Psoas muscle (tissue), 8 donors: ENCODE results near the gene TTC27. TPM values are rescaled to one million over a fixed set of nuclear protein-coding genes. Genes with fewer than 3 reads are reported as not detected.

Source experiments
- ATAC-seq, 4 donors: fragments of 200-7000 bp; cut with Tn5 transposase; one replicate each; pipeline ENCODE4 v1.9.1; 2020; ENCODE audit warnings: moderate library complexity in 3 of 4, mild to moderate bottlenecking in 2 of 4
- DNase-seq, 2 donors: peaks; one replicate each; pipeline ENCODE4 v3.0.0-alpha.2; 2020
- H3K27ac ChIP-seq: fragments of 200-600 bp; one replicate; pipeline ENCODE4 v1.8.0; 2022
- H3K27me3 ChIP-seq, 3 donors: fragments of 200-600 bp in 1 of 3; one replicate each; pipeline versions ENCODE4 v1.6.1 to v1.8.0; 2013 to 2022; ENCODE audit warnings: low read length in 2 of 3, mild to moderate bottlenecking in 2 of 3, moderate library complexity in 1 of 3; ENCODE audit not compliant: insufficient read depth in 3 of 3
- H3K36me3 ChIP-seq, 2 donors: fragments of 200-600 bp in 1 of 2; one replicate each; pipeline versions ENCODE4 v1.6.1 to v1.8.0; 2013 to 2022; ENCODE audit warnings: low read depth in 1 of 2, mild to moderate bottlenecking in 1 of 2, moderate library complexity in 1 of 2; ENCODE audit not compliant: insufficient read depth in 1 of 2
- H3K4me1 ChIP-seq: fragments of 200-600 bp; one replicate; pipeline ENCODE4 v1.8.0; 2022
- H3K4me3 ChIP-seq: fragments of 200-600 bp; one replicate; pipeline ENCODE4 v1.8.0; 2022; ENCODE audit warnings: mild to moderate bottlenecking
- H3K9me3 ChIP-seq: fragments of 200-600 bp; one replicate; pipeline ENCODE4 v1.8.0; 2022
- CTCF ChIP-seq: fragments of 200-600 bp; IDR thresholded peaks from one replicate; pipeline ENCODE4 v1.8.0; 2022; ENCODE audit warnings: antibody characterized with exemption
- WGBS, 3 donors: extraction: QIAGEN DNeasy Blood & Tissue Kit; methylation state at CpG; one replicate each; pipeline versions ENCODE4 v1.1.6 to v1.1.7; 2013; 5-methylcytosine and 5-hydroxymethylcytosine counted together
- intact Hi-C, 2 donors: fragments of 100-400 bp; cut with DNase I; formaldehyde crosslinking; loops; one replicate each; pipeline versions ENCODE4 v1.11.0 to v1.14.2; 2022
- polyA plus RNA-seq, 3 donors: library from polyadenylated mRNA; stranded (reverse); fragments of 200-250 nt; gene quantifications; one replicate each; pipeline ENCODE4 v1.2.3, GENCODE V29; 2013
- total RNA-seq, 4 donors: library from RNA; stranded (reverse); fragmentation: NEBNext Ultra II Directional in 2 of 4; extraction: Animal tissue kit (Norgen Biotek cat#: 25700) in 2 of 4; gene quantifications; one replicate each; pipeline versions ENCODE4 v1.2.1 to v1.2.4, GENCODE V29; 2021 to 2023
- donor health status: healthy with polysubstance abuse.
- donor health status: DM: no; HTN: no; CAD: no; lungs with moderate emphysema.
- donor health status: Bipolar disorder and iron deficiency.
- donor health status: healthy.
- donor health status: DM: yes; HTN: yes; CAD: no.
- donor health status: DM: no; HTN: no; CAD: no.
- donor health status: DM: no; HTN: no; CAD: no.
- donor health status: DM: yes; HTN: yes; CAD: no.

The TTC27 gene
- total and polyA plus RNA-seq, 7 donors: 8.7 to 15.4 (median 12.2) TPM

GRCh38 chr2:32802877-32803276 lies 175.0 kb downstream of the TTC27 start:
- Histone ChIP-seq H3K27me3 (no peaks in the 10 kb centered on the region), H3K27ac (no peak overlapping the region), H3K36me3 (no peaks in the 10 kb centered on the region), H3K4me1 (no peaks in the 10 kb centered on the region), H3K4me3 (no peak overlapping the region), H3K9me3 (no peaks in the 10 kb centered on the region)
- TF ChIP-seq CTCF: no peak
- WGBS, 3 donors: 91 to 93% (median 92%) methylated on average over 4 of the region's 4 CpGs
- DNase-seq: no peak
- intact Hi-C loops: no loop called here
- no peak for ATAC-seq

GRCh38 chr2:32804205-32804604 lies 176.4 kb downstream of the TTC27 start:
- ATAC-seq: no peak
- no peak for DNase-seq
- WGBS, 3 donors: 87 to 94% (median 93%) methylated on average over 2 of the region's 2 CpGs
- Histone ChIP-seq H3K36me3 (no peaks in the 10 kb centered on the region), H3K27ac (no peak overlapping the region), H3K4me3 (no peak overlapping the region), H3K4me1 (no peaks in the 10 kb centered on the region), H3K9me3 (no peaks in the 10 kb centered on the region), H3K27me3 (no peaks in the 10 kb centered on the region)
- intact Hi-C loops: no loop called here
- TF ChIP-seq CTCF: no peak

- no peak for TF ChIP-seq CTCF
- intact Hi-C loops: no loop called here
- DNase-seq (no peak), ATAC-seq (no peak)
- Histone ChIP-seq H3K27ac (no peak overlapping the region), H3K36me3 (no peaks in the 10 kb centered on the region), H3K4me3 (no peak overlapping the region), H3K9me3 (no peaks in the 10 kb centered on the region), H3K4me1 (no peaks in the 10 kb centered on the region), H3K27me3 (no peaks in the 10 kb centered on the region)
- WGBS, 3 donors: 87 to 91% (median 89%) methylated on average over 4 of the region's 4 CpGs
Measured at GRCh38 chr2:32805104-32806095, 177.6 kb downstream of the TTC27 start.

- no peak for DNase-seq
- Histone ChIP-seq H3K36me3 (peaks cover 0 to 3% of the 10 kb centered on the region in 2 donors), H3K9me3 (no peaks in the 10 kb centered on the region), H3K4me3 (no peak overlapping the region), H3K4me1 (no peaks in the 10 kb centered on the region), H3K27me3 (no peaks in the 10 kb centered on the region), H3K27ac (no peak overlapping the region)
- no peak for TF ChIP-seq CTCF
- intact Hi-C loops: no loop called here
- ATAC-seq: no peak
- WGBS, 3 donors: 85 to 96% (median 86%) methylated on average over 1 of the region's 1 CpG
Measured at GRCh38 chr2:32806857-32807256, 179.0 kb downstream of the TTC27 start.
